ENCODE measurements around the gene SLC12A7. TPM values are rescaled to one million over a fixed set of nuclear protein-coding genes. Genes with fewer than 3 reads are reported as not detected.
A peak's percentile ranks its signal among the peaks of the same experiment; 100 is the strongest.

SLC12A7 gene
- total and polyA plus RNA-seq, 9 of the 15 experiments (the other 6 are each of a cell fraction or from before 2014, with no cell fraction given) = 0.01 to 3.1 (median 0.56) TPM

- peaks cover 34% of the 10 kb centered on the region for H4K20me1 ChIP-seq (replicated peaks; ENCODE audit: control insufficient read depth, insufficient read depth, low read length)
- in situ Hi-C loops (cut with MboI) = no loop called here
- H3K4me3 ChIP-seq = no peak overlapping the region
- FAIRE-seq (no peak), DNase-seq (ENCODE audit: extremely low read depth in 1 of 4, low spot score in 3 of 4) (peak in 1 of 4 experiments; percentile 44), ATAC-seq (peak; percentile 26)
- no peaks in the 10 kb centered on the region for H3K79me2 ChIP-seq (ENCODE audit: control insufficient read depth, insufficient read depth, low read length)
- H3K9me1 ChIP-seq (ENCODE audit: control insufficient read depth, insufficient read depth, low read length) = no peaks in the 10 kb centered on the region
- CTCF ChIA-PET (ENCODE audit: low intra/inter-chr PET ratio) = no interaction called here
- H3K9me3 ChIP-seq (replicated peaks; ENCODE audit: control insufficient read depth, insufficient read depth, low read depth, low read length) = no peaks in the 10 kb centered on the region
- POLR2A ChIA-PET = interaction anchor here (1.2 to 1.7 kb wide), 2 partner anchors 12 to 79 kb away, joined by 3 to 10 read pairs; no protein-coding TSS in a partner anchor
- no peaks in the 10 kb centered on the region for H3K36me3 ChIP-seq (ENCODE audit: control insufficient read depth, insufficient read depth, low read length)
- H3K4me1 ChIP-seq (replicated peaks in 1 of 2; ENCODE audit: control insufficient read depth in 2 of 2, insufficient read depth in 2 of 2, low read length in 2 of 2) = peaks cover 0 to 71% of the 10 kb centered on the region in 2 experiments; a peak in 2 of 5 replicates
- H2AFZ ChIP-seq (ENCODE audit: low read depth, low read length) = no peak overlapping the region
- intact Hi-C loops (cut with micrococcal nuclease) = no loop called here
- peaks cover 11 to 75% of the 10 kb centered on the region in 2 experiments; a peak in 4 of 5 replicates for H3K27me3 ChIP-seq (ENCODE audit: control insufficient read depth in 2 of 2, insufficient read depth in 2 of 2, low read length in 2 of 2)
- no peak for TF ChIP-seq SIX5 (IDR thresholded peaks at IDR 0.05; ENCODE audit: borderline replicate concordance in 1 of 2, insufficient read depth in 1 of 2, low read depth in 1 of 2, low read length in 2 of 2)
- no peak for TF ChIP-seq DLX4 (CRISPR knock-in tag; IDR thresholded peaks at IDR 0.05)
- no peak for TF ChIP-seq SRSF3 (IDR thresholded peaks at IDR 0.05; ENCODE audit: insufficient read depth, low read length)
- no peak for TF ChIP-seq BRD9 (IDR thresholded peaks at IDR 0.05; ENCODE audit: low read depth, partially characterized antibody)
- H3K4me2 ChIP-seq (ENCODE audit: insufficient read depth, low read length) = no peak overlapping the region
- H3K27ac ChIP-seq (ENCODE audit: extremely low read depth, low read depth, low read length) = no peak overlapping the region
- WGBS (ENCODE audit: insufficient coverage, low coverage, missing lambda C conversion rate) = 19% methylated on average over 11 of the region's 26 CpGs
- BruUV-seq (replicated peaks) = no TSS peak
- no peak overlapping the region; a peak in 1 of 4 replicates for H3K9ac ChIP-seq (ENCODE audit: insufficient read depth in 1 of 2, low read depth in 2 of 2, low read length in 2 of 2)
Observed at GRCh38 chr5:1093361-1093760, 18.5 kb downstream of the SLC12A7 start.

- H3K4me1 ChIP-seq (replicated peaks in 1 of 2; ENCODE audit: control insufficient read depth in 2 of 2, insufficient read depth in 2 of 2, low read length in 2 of 2) = peaks cover 0 to 72% of the 10 kb centered on the region in 2 experiments; a peak in 2 of 5 replicates
- H2AFZ ChIP-seq (ENCODE audit: low read depth, low read length) = no peak overlapping the region
- H3K27me3 ChIP-seq (ENCODE audit: control insufficient read depth in 2 of 2, insufficient read depth in 2 of 2, low read length in 2 of 2) = peaks cover 9 to 84% of the 10 kb centered on the region in 2 experiments; a peak in 4 of 5 replicates
- no peaks in the 10 kb centered on the region for H3K79me2 ChIP-seq (ENCODE audit: control insufficient read depth, insufficient read depth, low read length)
- H3K4me2 ChIP-seq (ENCODE audit: insufficient read depth, low read length) = no peak overlapping the region
- CTCF ChIA-PET (ENCODE audit: low intra/inter-chr PET ratio) = no interaction called here
- no peak overlapping the region; a peak in 1 of 4 replicates for H3K9ac ChIP-seq (ENCODE audit: insufficient read depth in 1 of 2, low read depth in 2 of 2, low read length in 2 of 2)
- POLR2A ChIA-PET = no interaction called here
- intact Hi-C loops (cut with micrococcal nuclease) (no loop called here), in situ Hi-C loops (cut with MboI) (no loop called here)
- BruUV-seq (replicated peaks) = no TSS peak
- no peak for ATAC-seq
- no peak for DNase-seq (ENCODE audit: extremely low read depth in 1 of 4, low spot score in 3 of 4)
- no peak for FAIRE-seq
- no peaks in the 10 kb centered on the region for H3K36me3 ChIP-seq (ENCODE audit: control insufficient read depth, insufficient read depth, low read length)
- no peak overlapping the region for H3K4me3 ChIP-seq
- H3K27ac ChIP-seq (ENCODE audit: extremely low read depth, low read depth, low read length) = no peak overlapping the region
- H3K9me3 ChIP-seq (replicated peaks; ENCODE audit: control insufficient read depth, insufficient read depth, low read depth, low read length) = no peaks in the 10 kb centered on the region
- no peaks in the 10 kb centered on the region for H3K9me1 ChIP-seq (ENCODE audit: control insufficient read depth, insufficient read depth, low read length)
- WGBS (ENCODE audit: insufficient coverage, low coverage, missing lambda C conversion rate) = 18% methylated on average over 13 of the region's 14 CpGs
- TF ChIP-seq EZH2 (IDR thresholded peaks at IDR 0.05; ENCODE audit: borderline replicate concordance, low read depth, low read length) = no peak
- TF ChIP-seq ZNF780A (CRISPR knock-in tag; IDR thresholded peaks at IDR 0.05) = no peak
- TF ChIP-seq, protein P1, sequence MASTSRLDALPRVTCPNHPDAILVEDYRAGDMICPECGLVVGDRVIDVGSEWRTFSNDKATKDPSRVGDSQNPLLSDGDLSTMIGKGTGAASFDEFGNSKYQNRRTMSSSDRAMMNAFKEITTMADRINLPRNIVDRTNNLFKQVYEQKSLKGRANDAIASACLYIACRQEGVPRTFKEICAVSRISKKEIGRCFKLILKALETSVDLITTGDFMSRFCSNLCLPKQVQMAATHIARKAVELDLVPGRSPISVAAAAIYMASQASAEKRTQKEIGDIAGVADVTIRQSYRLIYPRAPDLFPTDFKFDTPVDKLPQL (IDR thresholded peaks at IDR 0.05; ENCODE audit: extremely low read depth, insufficient read length) = no peak
- no peak for TF ChIP-seq POU5F1 (IDR thresholded peaks at IDR 0.05; ENCODE audit: borderline replicate concordance, low read depth, low read length, partially characterized antibody)
- TF ChIP-seq TAF9B (IDR thresholded peaks at IDR 0.05; ENCODE audit: partially characterized antibody) = no peak
- TF ChIP-seq ZNF695 (CRISPR knock-in tag; IDR thresholded peaks at IDR 0.05) = no peak
- no peak for TF ChIP-seq ZMIZ1 (IDR thresholded peaks at IDR 0.05; ENCODE audit: low read depth in 2 of 2, low read length in 2 of 2)
- H4K20me1 ChIP-seq (replicated peaks; ENCODE audit: control insufficient read depth, insufficient read depth, low read length) = peaks cover 26% of the 10 kb centered on the region
Observed at GRCh38 chr5:1092122-1092521, 19.7 kb downstream of the SLC12A7 start.

Measured in K562 (cell line).